H1 (cell line): Measurements from ENCODE around the gene MRPS30. TPM values are rescaled to one million over a fixed set of nuclear protein-coding genes. Genes with fewer than 3 reads are reported as not detected.

Source experiments
- CTCF ChIA-PET: fragments of 300-600 bp; sonication (Branson Sonifier 250); formaldehyde crosslinking; loops from one replicate; lab custom pipeline; 2021; ENCODE audit not compliant: partially characterized antibody; lab: Charles Lee
- POLR2A ChIA-PET: fragments of 300-600 bp; sonication (Branson Sonifier 250); formaldehyde crosslinking; loops from one replicate; lab custom pipeline; 2021; ENCODE audit warnings: inconsistent platforms; ENCODE audit not compliant: partially characterized antibody; lab: Charles Lee
- DNase-seq, 2 experiments: peaks; one replicate each; pipeline versions ENCODE4 v3.0.0 to v3.0.0-alpha.2; 2010 to 2022; ENCODE audit warnings: low spot score in 2 of 2, low read depth in 1 of 2, mixed read lengths in 1 of 2
- FAIRE-seq: peaks from 2 replicates; lab custom pipeline; 2011; peaks lifted over from hg19 to GRCh38; lab: Jason Lieb, UNC
- H2AFZ ChIP-seq: 2 replicates; pipeline ENCODE4 v1.8.1; 2012; ENCODE audit warnings: low read length, inconsistent platforms
- H2AK5ac ChIP-seq: 2 replicates; pipeline ENCODE4 v1.6.1; 2013; ENCODE audit warnings: low read depth, low read length
- H2BK120ac ChIP-seq: replicated peaks from 2 replicates; pipeline ENCODE3; 2013; ENCODE audit warnings: low read depth, low read length, inconsistent platforms
- H2BK12ac ChIP-seq: 2 replicates; pipeline ENCODE4 v1.6.1; 2013; ENCODE audit warnings: low read depth, low read length
- H2BK15ac ChIP-seq: 2 replicates; pipeline ENCODE4 v1.6.1; 2013; ENCODE audit warnings: low read length
- H2BK20ac ChIP-seq: 2 replicates; pipeline ENCODE4 v1.6.1; 2013; ENCODE audit warnings: low read length
- H2BK5ac ChIP-seq: 2 replicates; pipeline ENCODE4 v1.6.1; 2013; ENCODE audit warnings: low read depth, low read length
- H3K14ac ChIP-seq: 2 replicates; pipeline ENCODE4 v1.6.1; 2013; ENCODE audit warnings: inconsistent platforms; ENCODE audit not compliant: insufficient read length
- H3K18ac ChIP-seq: 2 replicates; pipeline ENCODE4 v1.6.1; 2013; ENCODE audit warnings: low read length; ENCODE audit errors: extremely low read depth
- H3K23ac ChIP-seq: 2 replicates; pipeline ENCODE4 v1.6.1; 2013; ENCODE audit warnings: inconsistent platforms; ENCODE audit not compliant: insufficient read length
- H3K23me2 ChIP-seq: 2 replicates; pipeline ENCODE4 v1.6.1; 2013; ENCODE audit warnings: low read depth, low read length
- H3K27ac ChIP-seq: 2 replicates; pipeline ENCODE4 v1.6.1; 2011; ENCODE audit warnings: low read depth, low read length, inconsistent platforms
- H3K27me3 ChIP-seq, 4 experiments: replicated peaks in 1 of 4; 1 replicate in 1 of 4; 2 replicates in 3 of 4; pipeline versions ENCODE4 v1.6.1 to v1.8.1; 2011 to 2013; ENCODE audit warnings: low read length in 3 of 4, mild to moderate bottlenecking in 3 of 4, inconsistent platforms in 2 of 4, mixed read lengths in 2 of 4, moderate library complexity in 1 of 4; ENCODE audit not compliant: control insufficient read depth in 3 of 4, insufficient read depth in 3 of 4; ENCODE audit errors: extremely low read depth in 1 of 4
- H3K36me3 ChIP-seq, 4 experiments: 2 replicates each; pipeline versions ENCODE4 v1.6.1 to v1.8.1; 2011 to 2013; ENCODE audit warnings: mild to moderate bottlenecking in 4 of 4, low read length in 3 of 4, moderate library complexity in 2 of 4, control low read depth in 1 of 4, inconsistent platforms in 1 of 4; ENCODE audit not compliant: insufficient read depth in 4 of 4, control insufficient read depth in 2 of 4
- H3K4ac ChIP-seq: replicated peaks from 2 replicates; pipeline ENCODE3; 2013; ENCODE audit warnings: low read length, low read depth, mixed read lengths, inconsistent platforms; ENCODE audit not compliant: insufficient read length
- H3K4me1 ChIP-seq, 4 experiments: replicated peaks in 1 of 4; 1 replicate in 1 of 4; 2 replicates in 3 of 4; pipeline versions ENCODE4 v1.6.1 to v1.8.1; 2011 to 2013; ENCODE audit warnings: low read length in 3 of 4, inconsistent platforms in 2 of 4, mixed read lengths in 1 of 4; ENCODE audit not compliant: insufficient read depth in 4 of 4, control insufficient read depth in 3 of 4
- H3K4me2 ChIP-seq, 2 experiments: 2 replicates each; pipeline versions ENCODE4 v1.6.1 to v1.8.1; 2011 to 2013; ENCODE audit warnings: low read depth in 2 of 2, low read length in 2 of 2, control low read depth in 1 of 2, inconsistent platforms in 1 of 2, mild to moderate bottlenecking in 1 of 2; ENCODE audit not compliant: insufficient read depth in 1 of 2
- H3K4me3 ChIP-seq, 4 experiments: fragments of 200-600, 300-600 bp in 1 of 4; sonication (generic), shearing (Covaris generic), sonication (Bioruptor Twin) in 1 of 4; 2 replicates each; pipeline versions ENCODE4 v1.5.1 to v1.8.1; 2011 to 2016; ENCODE audit warnings: low read length in 4 of 4, low read depth in 3 of 4, control low read depth in 2 of 4, inconsistent platforms in 2 of 4, mild to moderate bottlenecking in 2 of 4, mixed read lengths in 1 of 4, moderate library complexity in 1 of 4; ENCODE audit not compliant: insufficient read depth in 2 of 4; ENCODE audit errors: extremely low read depth in 1 of 4
- H3K56ac ChIP-seq: replicated peaks from 2 replicates; pipeline ENCODE3; 2013; ENCODE audit warnings: low read depth, mild to moderate bottlenecking, mixed read lengths, low read length, inconsistent platforms; ENCODE audit not compliant: insufficient read length
- H3K79me1 ChIP-seq: 2 replicates; pipeline ENCODE4 v1.6.1; 2013; ENCODE audit warnings: low read depth, low read length, control low read depth
- H3K79me2 ChIP-seq, 2 experiments: 2 replicates each; pipeline versions ENCODE4 v1.6.1 to v1.8.1; 2012 to 2013; ENCODE audit warnings: low read length in 2 of 2, mild to moderate bottlenecking in 2 of 2, inconsistent platforms in 1 of 2; ENCODE audit not compliant: insufficient read depth in 2 of 2, control insufficient read depth in 1 of 2
- H3K9ac ChIP-seq, 4 experiments: replicated peaks in 1 of 4; 1 replicate in 1 of 4; 2 replicates in 3 of 4; pipeline versions ENCODE4 v1.6.1 to v1.8.1; 2011 to 2013; ENCODE audit warnings: low read depth in 3 of 4, low read length in 3 of 4, control low read depth in 2 of 4, mild to moderate bottlenecking in 2 of 4, moderate library complexity in 2 of 4, inconsistent platforms in 1 of 4; ENCODE audit errors: extremely low read depth in 1 of 4
- H3K9me3 ChIP-seq, 2 experiments: 2 replicates each; pipeline versions ENCODE4 v1.6.1 to v1.8.1; 2012 to 2013; ENCODE audit warnings: mild to moderate bottlenecking in 2 of 2, moderate library complexity in 2 of 2, control low read depth in 1 of 2, inconsistent platforms in 1 of 2, low read depth in 1 of 2, low read length in 1 of 2, mixed read lengths in 1 of 2; ENCODE audit not compliant: insufficient read depth in 2 of 2
- H4K20me1 ChIP-seq, 2 experiments: replicated peaks in 1 of 2; 2 replicates each; pipeline versions ENCODE3 to v1.8.1; 2011 to 2013; ENCODE audit warnings: inconsistent platforms in 2 of 2, low read length in 2 of 2, mild to moderate bottlenecking in 1 of 2; ENCODE audit not compliant: insufficient read depth in 2 of 2, control insufficient read depth in 1 of 2
- H4K5ac ChIP-seq: 2 replicates; pipeline ENCODE4 v1.6.1; 2013; ENCODE audit warnings: low read length, low read depth, mixed read lengths, inconsistent platforms; ENCODE audit not compliant: insufficient read length
- H4K8ac ChIP-seq: 2 replicates; pipeline ENCODE4 v1.8.0; 2013; ENCODE audit warnings: mild to moderate bottlenecking, moderate library complexity, low read length, inconsistent platforms; ENCODE audit not compliant: insufficient read depth; ENCODE audit errors: extremely low read depth
- H4K91ac ChIP-seq: replicated peaks from 2 replicates; pipeline ENCODE3; 2013; ENCODE audit warnings: low read length, mixed read lengths, inconsistent platforms; ENCODE audit not compliant: insufficient read length
- EP300 ChIP-seq, 2 experiments: IDR thresholded peaks; 1 replicate in 1 of 2; 2 replicates in 1 of 2; pipeline ENCODE4 v1.6.1; 2011 to 2012; ENCODE audit warnings: low read depth in 2 of 2, low read length in 2 of 2, mild to moderate bottlenecking in 2 of 2, borderline replicate concordance in 1 of 2, inconsistent platforms in 1 of 2, moderate library complexity in 1 of 2
- HDAC2 ChIP-seq, 2 experiments: fragments of 300-600 bp in 1 of 2; sonication (generic) in 1 of 2; IDR thresholded peaks; 2 replicates each; pipeline ENCODE4 v1.6.1; 2011 to 2012; ENCODE audit warnings: low read depth in 2 of 2, low read length in 2 of 2, mild to moderate bottlenecking in 2 of 2, moderate library complexity in 2 of 2, borderline replicate concordance in 1 of 2, inconsistent platforms in 1 of 2
- RFX5 ChIP-seq: IDR thresholded peaks from 2 replicates; pipeline ENCODE4 v1.6.1; 2011; ENCODE audit warnings: low read depth, low read length, improper control_type of control experiment, borderline replicate concordance
- RXRA ChIP-seq: IDR thresholded peaks from 2 replicates; pipeline ENCODE4 v1.6.1; 2011; ENCODE audit warnings: low read depth, mild to moderate bottlenecking, low read length, moderate library complexity; ENCODE audit not compliant: insufficient read depth
- SIN3A ChIP-seq, 2 experiments: IDR thresholded peaks in 1 of 2; conservative IDR thresholded peaks in 1 of 2; 2 replicates each; pipeline ENCODE4 v1.6.1; 2011 to 2012; ENCODE audit warnings: low read length in 2 of 2, improper control_type of control experiment in 1 of 2, low read depth in 1 of 2, mild to moderate bottlenecking in 1 of 2
- SIX5 ChIP-seq: IDR thresholded peaks from 2 replicates; pipeline ENCODE4 v1.6.1; 2011; ENCODE audit warnings: mild to moderate bottlenecking, low read depth, low read length
- WGBS, 2 experiments: shearing (Covaris generic) in 1 of 2; methylation state at CpG; one replicate each; pipeline versions ENCODE4 v1.1.6 to v1.1.7; 2013 to 2015; ENCODE audit warnings: low lambda C conversion rate in 2 of 2, mixed read lengths in 2 of 2, inconsistent platforms in 1 of 2, low coverage in 1 of 2, missing lambda C conversion rate in 1 of 2; ENCODE audit not compliant: insufficient replicate concordance in 2 of 2, insufficient coverage in 1 of 2, insufficient read length in 1 of 2; ENCODE audit errors: extremely low coverage in 1 of 2, missing lambda C conversion rate in 1 of 2; 5-methylcytosine and 5-hydroxymethylcytosine counted together
- polyA plus RNA-seq, 7 experiments: library from polyadenylated mRNA; depleted of rRNA in 3 of 7; stranded (reverse) in 5 of 7; unstranded in 2 of 7; fragments of >200 nt in 5 of 7; fragments of 200-250 nt in 2 of 7; gene quantifications; 1 replicate in 5 of 7; 2 replicates in 1 of 7; 4 replicates in 1 of 7; pipeline versions ENCODE4 v1.2.1 to v1.2.3, GENCODE V29; 2011 to 2013; ENCODE audit warnings: missing spikeins in 2 of 7, mixed read lengths in 2 of 7
- total RNA-seq: library from RNA; stranded (reverse); fragmentation: NEBNext Ultra II Directional; extraction: Animal tissue kit (Norgen Biotek cat#: 25700); gene quantifications from 2 replicates; pipeline ENCODE4 v1.2.1, GENCODE V29; 2021
- TF ChIP-seq, protein P1 (sequence below): IDR thresholded peaks from 2 replicates; pipeline ENCODE4 v1.6.1; 2012; ENCODE audit warnings: inconsistent platforms
- TF ChIP-seq, protein P2 (sequence below): IDR thresholded peaks from 2 replicates; pipeline ENCODE4 v1.6.1; 2012; ENCODE audit warnings: low read length, inconsistent platforms
- TF ChIP-seq, protein P3 (sequence below): IDR thresholded peaks from 2 replicates; pipeline ENCODE4 v1.6.1; 2011; ENCODE audit warnings: low read length, improper control_type of control experiment

MRPS30 gene
- total and polyA plus RNA-seq, 2 of the 8 experiments (the other 6 are each of a cell fraction or from before 2014, with no cell fraction given): 61.9 to 85.2 TPM

DNA sequence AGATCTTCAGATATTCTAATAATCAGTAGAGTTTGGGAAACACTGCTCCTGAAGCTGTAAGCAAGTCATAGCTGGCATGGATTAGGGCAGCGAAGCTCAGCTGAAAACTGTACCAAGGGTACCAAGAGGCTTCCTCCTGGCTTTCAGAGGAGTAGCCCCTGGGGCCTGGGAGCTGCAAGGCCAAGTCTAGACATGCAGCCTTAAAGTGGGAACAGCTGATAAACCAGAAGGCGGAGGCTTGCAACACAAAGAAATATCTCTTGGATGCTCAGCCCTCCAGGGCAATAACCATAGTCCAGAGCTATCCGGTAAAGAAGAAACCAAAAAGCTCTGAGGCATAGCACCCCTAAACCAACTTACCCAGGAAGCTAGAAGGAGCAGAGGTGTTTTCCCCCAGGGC, 51.5 kb downstream of the MRPS30 start:
- Histone ChIP-seq H4K5ac (no peak overlapping the region), H2BK15ac (no peak overlapping the region), H3K79me2 (no peaks in the 10 kb centered on the region), H2BK12ac (no peak overlapping the region), H2AK5ac (no peak overlapping the region), H3K27ac (no peak overlapping the region), H3K23ac (no peak overlapping the region), H2AFZ (no peak overlapping the region), H3K27me3 (no peaks in the 10 kb centered on the region), H3K9ac (no peak overlapping the region), H3K79me1 (no peaks in the 10 kb centered on the region), H3K14ac (no peak overlapping the region), H4K8ac (no peak overlapping the region), H3K18ac (no peak overlapping the region), H2BK120ac (no peak overlapping the region), H4K91ac (no peak overlapping the region), H3K4me1 (no peaks in the 10 kb centered on the region), H3K4me3 (no peak overlapping the region), H3K9me3 (no peaks in the 10 kb centered on the region), H2BK5ac (no peak overlapping the region), H3K4me2 (no peak overlapping the region), H3K23me2 (no peaks in the 10 kb centered on the region), H2BK20ac (no peak overlapping the region)
- no peak for DNase-seq
- 83% methylated on average over 3 of the region's 3 CpGs; no CpG with 5 or more reads in 1 of the 2 experiments for WGBS, 2 experiments
- ChIA-PET CTCF (interaction anchor here (1.8 to 1.9 kb wide), 2 partner anchors 10 to 11 kb away, joined by 4 to 5 read pairs; no protein-coding TSS in a partner anchor), POLR2A (no interaction called here)
- FAIRE-seq: no peak
- TF ChIP-seq, protein P1, sequence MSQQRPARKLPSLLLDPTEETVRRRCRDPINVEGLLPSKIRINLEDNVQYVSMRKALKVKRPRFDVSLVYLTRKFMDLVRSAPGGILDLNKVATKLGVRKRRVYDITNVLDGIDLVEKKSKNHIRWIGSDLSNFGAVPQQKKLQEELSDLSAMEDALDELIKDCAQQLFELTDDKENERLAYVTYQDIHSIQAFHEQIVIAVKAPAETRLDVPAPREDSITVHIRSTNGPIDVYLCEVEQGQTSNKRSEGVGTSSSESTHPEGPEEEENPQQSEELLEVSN: no peak
- TF ChIP-seq SIX5: no peak
- TF ChIP-seq HDAC2 (IDR thresholded peaks at IDR 0.05; ENCODE audit: borderline replicate concordance in 1 of 2, low read depth in 2 of 2, low read length in 2 of 2): no peak
- TF ChIP-seq SIN3A (conservative IDR thresholded peaks at IDR 0.05 in 1 of 2, IDR thresholded peaks at IDR 0.05 in 1 of 2; ENCODE audit: low read depth in 1 of 2, low read length in 2 of 2): no peak
- TF ChIP-seq RXRA: no peak
- TF ChIP-seq RFX5: no peak
- no peak for TF ChIP-seq EP300 (IDR thresholded peaks at IDR 0.05; ENCODE audit: borderline replicate concordance in 1 of 2, low read depth in 2 of 2, low read length in 2 of 2)
- TF ChIP-seq, protein P2, sequence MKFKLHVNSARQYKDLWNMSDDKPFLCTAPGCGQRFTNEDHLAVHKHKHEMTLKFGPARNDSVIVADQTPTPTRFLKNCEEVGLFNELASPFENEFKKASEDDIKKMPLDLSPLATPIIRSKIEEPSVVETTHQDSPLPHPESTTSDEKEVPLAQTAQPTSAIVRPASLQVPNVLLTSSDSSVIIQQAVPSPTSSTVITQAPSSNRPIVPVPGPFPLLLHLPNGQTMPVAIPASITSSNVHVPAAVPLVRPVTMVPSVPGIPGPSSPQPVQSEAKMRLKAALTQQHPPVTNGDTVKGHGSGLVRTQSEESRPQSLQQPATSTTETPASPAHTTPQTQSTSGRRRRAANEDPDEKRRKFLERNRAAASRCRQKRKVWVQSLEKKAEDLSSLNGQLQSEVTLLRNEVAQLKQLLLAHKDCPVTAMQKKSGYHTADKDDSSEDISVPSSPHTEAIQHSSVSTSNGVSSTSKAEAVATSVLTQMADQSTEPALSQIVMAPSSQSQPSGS: no peak
- TF ChIP-seq, protein P3, sequence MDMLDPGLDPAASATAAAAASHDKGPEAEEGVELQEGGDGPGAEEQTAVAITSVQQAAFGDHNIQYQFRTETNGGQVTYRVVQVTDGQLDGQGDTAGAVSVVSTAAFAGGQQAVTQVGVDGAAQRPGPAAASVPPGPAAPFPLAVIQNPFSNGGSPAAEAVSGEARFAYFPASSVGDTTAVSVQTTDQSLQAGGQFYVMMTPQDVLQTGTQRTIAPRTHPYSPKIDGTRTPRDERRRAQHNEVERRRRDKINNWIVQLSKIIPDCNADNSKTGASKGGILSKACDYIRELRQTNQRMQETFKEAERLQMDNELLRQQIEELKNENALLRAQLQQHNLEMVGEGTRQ: no peak
- TF ChIP-seq, all 59 proteins: peak for 0
- Histone ChIP-seq H3K56ac (no peak overlapping the region), H3K4ac (no peak overlapping the region), H4K20me1 (no peaks in the 10 kb centered on the region), H3K36me3 (no peaks in the 10 kb centered on the region)
